SK-N-SH treated with all-trans-retinoic acid at 6 μM for 48 hours (cell line): ENCODE data around the gene ZBTB7C.

Experiments
- ARNTL ChIP-seq: fragments of 450-650 bp; formaldehyde crosslinking; IDR thresholded peaks from 2 replicates; pipeline ENCODE4 v1.5.0; 2020; ENCODE audit warnings: low read depth, mild to moderate bottlenecking, moderate library complexity, borderline replicate concordance
- CREB5 ChIP-seq: fragments of 250-450 bp; sonication (Bioruptor Pico); IDR thresholded peaks from 2 replicates; pipeline ENCODE4 v1.5.1; 2020; ENCODE audit warnings: low read depth, mild to moderate bottlenecking, moderate library complexity
- CSDC2 ChIP-seq: fragments of 250-450 bp; sonication (Bioruptor Pico); IDR thresholded peaks from 2 replicates; pipeline ENCODE4 v1.5.0; 2020; ENCODE audit warnings: mild to moderate bottlenecking, moderate library complexity
- ESRRG ChIP-seq: fragments of 250-450 bp; sonication (Bioruptor Pico); IDR thresholded peaks from 2 replicates; pipeline ENCODE4 v1.6.1; 2021; ENCODE audit warnings: mild to moderate bottlenecking
- GLIS3 ChIP-seq: fragments of 250-450 bp; sonication (Bioruptor Pico); IDR thresholded peaks from 2 replicates; pipeline ENCODE4 v1.5.0; 2020; ENCODE audit warnings: mild to moderate bottlenecking, moderate library complexity
- RARB ChIP-seq: fragments of 250-450 bp; sonication (Bioruptor Pico); IDR thresholded peaks from 2 replicates; pipeline ENCODE4 v1.8.0; 2021; ENCODE audit warnings: mild to moderate bottlenecking, moderate library complexity
- SNAI2 ChIP-seq: fragments of 250-450 bp; sonication (Bioruptor Pico); IDR thresholded peaks from 2 replicates; pipeline ENCODE4 v1.5.0; 2020; ENCODE audit warnings: mild to moderate bottlenecking, moderate library complexity
- TOX ChIP-seq: fragments of 250-450 bp; sonication (Bioruptor Pico); IDR thresholded peaks from 2 replicates; pipeline ENCODE4 v1.8.0; 2021; ENCODE audit warnings: mild to moderate bottlenecking, moderate library complexity, borderline replicate concordance
- ZFP3 ChIP-seq: fragments of 250-450 bp; sonication (Bioruptor Pico); IDR thresholded peaks from 2 replicates; pipeline ENCODE4 v1.5.0; 2020; ENCODE audit warnings: mild to moderate bottlenecking, moderate library complexity
- ZFP30 ChIP-seq: fragments of 450-650 bp; formaldehyde crosslinking; IDR thresholded peaks from 2 replicates; pipeline ENCODE4 v1.5.0; 2022; ENCODE audit warnings: mild to moderate bottlenecking, moderate library complexity
- ZNF565 ChIP-seq: fragments of 450-650 bp; formaldehyde crosslinking; conservative IDR thresholded peaks from 2 replicates; pipeline ENCODE4 v1.5.0; 2020; ENCODE audit warnings: low read depth, mild to moderate bottlenecking, moderate library complexity
- TF ChIP-seq, protein P1 (sequence below): fragments of 250-450 bp; sonication (Bioruptor Pico); IDR thresholded peaks from 2 replicates; pipeline ENCODE4 v1.8.0; 2020; ENCODE audit warnings: mild to moderate bottlenecking, moderate library complexity, borderline replicate concordance

DNA sequence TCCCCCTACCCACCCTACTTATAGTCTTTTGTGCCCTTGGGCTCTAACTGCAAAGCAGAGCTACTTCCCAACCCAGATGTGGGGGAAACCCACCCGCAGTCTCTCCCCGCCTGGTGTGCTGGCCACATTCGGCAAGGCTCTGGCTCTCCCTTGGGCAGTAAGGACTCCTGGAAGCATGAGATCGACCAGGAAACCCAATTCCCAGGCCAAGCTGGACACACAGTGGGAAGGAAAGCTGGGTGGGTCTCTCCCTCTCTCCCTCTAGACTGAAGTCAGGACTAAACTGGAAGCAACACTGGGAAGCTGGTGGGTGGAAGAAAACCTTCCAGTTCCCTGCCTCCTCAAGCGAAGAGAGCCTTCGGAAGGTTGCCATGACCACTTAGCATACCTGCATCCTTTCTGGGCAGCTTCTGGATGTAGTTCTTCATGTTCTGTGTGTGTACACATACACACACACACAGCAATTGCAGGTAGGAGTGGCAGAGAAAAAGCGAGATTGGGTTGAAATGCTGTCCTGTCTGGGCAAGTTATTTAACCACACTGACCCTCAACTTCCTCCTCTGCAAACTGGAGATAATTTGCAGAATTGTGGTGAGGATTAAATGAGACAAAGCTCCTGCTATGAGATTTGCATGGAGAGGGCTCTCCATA lies 33.9 kb downstream of the ZBTB7C start:
- TF ChIP-seq CREB5 (CRISPR knock-in tag) = no peak
- no peak for TF ChIP-seq CSDC2
- no peak for TF ChIP-seq TOX (CRISPR knock-in tag)
- no peak for TF ChIP-seq SNAI2 (CRISPR knock-in tag)
- no peak for TF ChIP-seq RARB (CRISPR knock-in tag)
- no peak for TF ChIP-seq ZFP30 (CRISPR knock-in tag)
- no peak for TF ChIP-seq ZNF565 (CRISPR knock-in tag)
- TF ChIP-seq GLIS3 (CRISPR knock-in tag) = no peak
- no peak for TF ChIP-seq ARNTL (CRISPR knock-in tag)
- TF ChIP-seq ZFP3 (CRISPR knock-in tag) = no peak
- no peak for TF ChIP-seq ESRRG (CRISPR knock-in tag)
- TF ChIP-seq, protein P1, sequence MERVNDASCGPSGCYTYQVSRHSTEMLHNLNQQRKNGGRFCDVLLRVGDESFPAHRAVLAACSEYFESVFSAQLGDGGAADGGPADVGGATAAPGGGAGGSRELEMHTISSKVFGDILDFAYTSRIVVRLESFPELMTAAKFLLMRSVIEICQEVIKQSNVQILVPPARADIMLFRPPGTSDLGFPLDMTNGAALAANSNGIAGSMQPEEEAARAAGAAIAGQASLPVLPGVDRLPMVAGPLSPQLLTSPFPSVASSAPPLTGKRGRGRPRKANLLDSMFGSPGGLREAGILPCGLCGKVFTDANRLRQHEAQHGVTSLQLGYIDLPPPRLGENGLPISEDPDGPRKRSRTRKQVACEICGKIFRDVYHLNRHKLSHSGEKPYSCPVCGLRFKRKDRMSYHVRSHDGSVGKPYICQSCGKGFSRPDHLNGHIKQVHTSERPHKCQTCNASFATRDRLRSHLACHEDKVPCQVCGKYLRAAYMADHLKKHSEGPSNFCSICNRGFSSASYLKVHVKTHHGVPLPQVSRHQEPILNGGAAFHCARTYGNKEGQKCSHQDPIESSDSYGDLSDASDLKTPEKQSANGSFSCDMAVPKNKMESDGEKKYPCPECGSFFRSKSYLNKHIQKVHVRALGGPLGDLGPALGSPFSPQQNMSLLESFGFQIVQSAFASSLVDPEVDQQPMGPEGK (CRISPR knock-in tag) = no peak
